SH-SY5Y (cell line): ENCODE measurements around the gene RTN4.

Source experiments
- GATA2 ChIP-seq: IDR thresholded peaks from 2 replicates; pipeline ENCODE4 v1.6.1; 2011; ENCODE audit warnings: mild to moderate bottlenecking, low read depth, low read length
- GATA3 ChIP-seq: IDR thresholded peaks from 2 replicates; pipeline ENCODE4 v1.6.1; 2011; ENCODE audit warnings: low read depth, mild to moderate bottlenecking, low read length, moderate library complexity

GRCh38 chr2:55017428-55017827, 32.8 kb downstream of the RTN4 start:
- no peak for TF ChIP-seq GATA2
- no peak for TF ChIP-seq GATA3
